AML-193 (cell line): Measurements from ENCODE around the gene PIP4K2C.
"Not testable (repeated sequence)": the region's sequence is repeated elsewhere in the genome, so short reads cannot be mapped to it uniquely, and the experiment has no call there.

Experiments
- DNase-seq, 2 experiments: peaks; one replicate each; lab custom pipeline; 2025; lab: John Stamatoyannopoulos, UW

PIP4K2C gene

GRCh38 chr12:57585156-57585555 is 5.8 kb upstream of the PIP4K2C start:
- DNase-seq: no peak

- no peak for DNase-seq
Observed at GRCh38 chr12:57586128-57586527, 4.9 kb upstream of the PIP4K2C start.

- DNase-seq: no peak
Observed at GRCh38 chr12:57586832-57587429, 4.1 kb upstream of the PIP4K2C start.

- not testable (repeated sequence) for DNase-seq
Observed at GRCh38 chr12:57588951-57589610, 1.9 kb upstream of the PIP4K2C start.

- DNase-seq: no peak
Observed at GRCh38 chr12:57590479-57590863, 521 bp upstream of the PIP4K2C start.

- peak in 1 of 2 experiments; percentile 9 for DNase-seq
Observed at GRCh38 chr12:57591782-57592325, 862 bp downstream of the PIP4K2C start.

- DNase-seq: no peak
Observed at GRCh38 chr12:57592551-57593165, 1.7 kb downstream of the PIP4K2C start.

GRCh38 chr12:57593187-57593586 is 2.2 kb downstream of the PIP4K2C start:
- DNase-seq: no peak

GRCh38 chr12:57600395-57600794 is 9.4 kb downstream of the PIP4K2C start:
- DNase-seq: no peak

- DNase-seq: no peak
Observed at GRCh38 chr12:57602544-57602943, 11.6 kb downstream of the PIP4K2C start.

- no peak for DNase-seq
Observed at GRCh38 chr12:57603324-57603723, 12.3 kb downstream of the PIP4K2C start.

- no peak for DNase-seq
Observed at GRCh38 chr12:57603815-57604453, 12.9 kb downstream of the PIP4K2C start.

- no peak for DNase-seq
Observed at GRCh38 chr12:57604454-57604991, 13.5 kb downstream of the PIP4K2C start, which contains the start of gene DTX3. Gene DTX3 (plus strand): TSS chr12:57604824. CDS start chr12:57606518, 1,694 bp downstream.

- no peak for DNase-seq
Observed at GRCh38 chr12:57604992-57605810, 14.2 kb downstream of the PIP4K2C start.

GRCh38 chr12:57605811-57606311 is 14.9 kb downstream of the PIP4K2C start:
- DNase-seq: no peak

GRCh38 chr12:57606399-57606798 is 15.4 kb downstream of the PIP4K2C start:
- DNase-seq: no peak

GRCh38 chr12:57606821-57607220 is 15.8 kb downstream of the PIP4K2C start:
- no peak for DNase-seq

GRCh38 chr12:57607958-57608663 is 17.1 kb downstream of the PIP4K2C start:
- no peak for DNase-seq

GRCh38 chr12:57609101-57609780 is 18.2 kb downstream of the PIP4K2C start:
- DNase-seq: no peak
